Ishikawa (cell line): Measurements from ENCODE around the gene TMOD3.

Experiments used
- CEBPB ChIP-seq: IDR thresholded peaks from 2 replicates; pipeline ENCODE4 v1.6.1; 2012
- CREB1 ChIP-seq: IDR thresholded peaks from 2 replicates; pipeline ENCODE4 v1.6.1; 2012; ENCODE audit warnings: low read depth
- EGR1 ChIP-seq: IDR thresholded peaks from 2 replicates; pipeline ENCODE4 v1.6.1; 2012
- EP300 ChIP-seq: IDR thresholded peaks from 2 replicates; pipeline ENCODE4 v1.6.1; 2012; ENCODE audit warnings: borderline replicate concordance
- FOXM1 ChIP-seq: IDR thresholded peaks from 2 replicates; pipeline ENCODE4 v1.6.1; 2012; ENCODE audit warnings: low read depth, borderline replicate concordance
- MAX ChIP-seq: IDR thresholded peaks from 2 replicates; pipeline ENCODE4 v1.6.1; 2012
- NFIC ChIP-seq: IDR thresholded peaks from 2 replicates; pipeline ENCODE4 v1.6.1; 2012
- RAD21 ChIP-seq: IDR thresholded peaks from 2 replicates; pipeline ENCODE4 v1.6.1; 2012; ENCODE audit warnings: low read depth
- TAF1 ChIP-seq: IDR thresholded peaks from 2 replicates; pipeline ENCODE4 v1.6.1; 2012; ENCODE audit warnings: low read depth, mild to moderate bottlenecking
- TCF12 ChIP-seq: IDR thresholded peaks from 2 replicates; pipeline ENCODE4 v1.6.1; 2012; ENCODE audit warnings: low read depth
- TEAD4 ChIP-seq: IDR thresholded peaks from 2 replicates; pipeline ENCODE4 v1.6.1; 2012
- YY1 ChIP-seq: IDR thresholded peaks from 2 replicates; pipeline ENCODE4 v1.6.1; 2012; ENCODE audit warnings: low read depth
- ZBTB7A ChIP-seq: IDR thresholded peaks from 2 replicates; pipeline ENCODE4 v1.6.1; 2012; ENCODE audit warnings: low read depth
- TF ChIP-seq, protein P1 (sequence below): IDR thresholded peaks from 2 replicates; pipeline ENCODE4 v1.6.1; 2012
- TF ChIP-seq, protein P2 (sequence below): IDR thresholded peaks from 2 replicates; pipeline ENCODE4 v1.6.1; 2012; ENCODE audit warnings: low read depth, mild to moderate bottlenecking

Gene TMOD3

GRCh38 chr15:51926809-51927208 lies 97.4 kb downstream of the TMOD3 start:
- TF ChIP-seq ZBTB7A (no peak), MAX (no peak), CEBPB (no peak)

GRCh38 chr15:51931016-51931415 lies 101.6 kb downstream of the TMOD3 start:
- no peak for TF ChIP-seq CEBPB
- TF ChIP-seq EP300: no peak
- TF ChIP-seq, protein P1, sequence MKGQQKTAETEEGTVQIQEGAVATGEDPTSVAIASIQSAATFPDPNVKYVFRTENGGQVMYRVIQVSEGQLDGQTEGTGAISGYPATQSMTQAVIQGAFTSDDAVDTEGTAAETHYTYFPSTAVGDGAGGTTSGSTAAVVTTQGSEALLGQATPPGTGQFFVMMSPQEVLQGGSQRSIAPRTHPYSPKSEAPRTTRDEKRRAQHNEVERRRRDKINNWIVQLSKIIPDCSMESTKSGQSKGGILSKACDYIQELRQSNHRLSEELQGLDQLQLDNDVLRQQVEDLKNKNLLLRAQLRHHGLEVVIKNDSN: no peak
- no peak for TF ChIP-seq MAX

DNA sequence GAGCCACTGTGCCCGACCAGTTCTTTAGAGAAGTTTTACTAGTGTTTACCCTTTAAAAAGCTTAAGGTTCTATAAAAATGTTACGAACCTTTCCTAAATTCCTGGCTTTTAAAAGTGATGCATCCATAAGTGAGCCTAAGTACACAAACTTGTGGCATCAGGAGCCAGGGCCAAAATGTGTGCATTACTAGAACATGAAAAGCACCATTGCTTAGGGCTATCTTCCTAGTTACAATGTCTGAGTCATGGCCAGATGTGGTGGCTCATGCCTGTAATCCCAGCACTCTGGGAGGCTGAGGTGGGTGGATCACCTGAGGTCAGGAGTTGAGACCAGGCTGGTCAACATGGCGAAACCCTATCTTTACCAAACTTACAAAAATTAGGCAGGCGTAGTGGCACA lies 102.2 kb downstream of the TMOD3 start:
- TF ChIP-seq FOXM1 (no peak), ZBTB7A (no peak), NFIC (no peak), MAX (no peak), TCF12 (no peak), TAF1 (no peak), YY1 (no peak)
- TF ChIP-seq, protein P1: no peak
- TF ChIP-seq, protein P2, sequence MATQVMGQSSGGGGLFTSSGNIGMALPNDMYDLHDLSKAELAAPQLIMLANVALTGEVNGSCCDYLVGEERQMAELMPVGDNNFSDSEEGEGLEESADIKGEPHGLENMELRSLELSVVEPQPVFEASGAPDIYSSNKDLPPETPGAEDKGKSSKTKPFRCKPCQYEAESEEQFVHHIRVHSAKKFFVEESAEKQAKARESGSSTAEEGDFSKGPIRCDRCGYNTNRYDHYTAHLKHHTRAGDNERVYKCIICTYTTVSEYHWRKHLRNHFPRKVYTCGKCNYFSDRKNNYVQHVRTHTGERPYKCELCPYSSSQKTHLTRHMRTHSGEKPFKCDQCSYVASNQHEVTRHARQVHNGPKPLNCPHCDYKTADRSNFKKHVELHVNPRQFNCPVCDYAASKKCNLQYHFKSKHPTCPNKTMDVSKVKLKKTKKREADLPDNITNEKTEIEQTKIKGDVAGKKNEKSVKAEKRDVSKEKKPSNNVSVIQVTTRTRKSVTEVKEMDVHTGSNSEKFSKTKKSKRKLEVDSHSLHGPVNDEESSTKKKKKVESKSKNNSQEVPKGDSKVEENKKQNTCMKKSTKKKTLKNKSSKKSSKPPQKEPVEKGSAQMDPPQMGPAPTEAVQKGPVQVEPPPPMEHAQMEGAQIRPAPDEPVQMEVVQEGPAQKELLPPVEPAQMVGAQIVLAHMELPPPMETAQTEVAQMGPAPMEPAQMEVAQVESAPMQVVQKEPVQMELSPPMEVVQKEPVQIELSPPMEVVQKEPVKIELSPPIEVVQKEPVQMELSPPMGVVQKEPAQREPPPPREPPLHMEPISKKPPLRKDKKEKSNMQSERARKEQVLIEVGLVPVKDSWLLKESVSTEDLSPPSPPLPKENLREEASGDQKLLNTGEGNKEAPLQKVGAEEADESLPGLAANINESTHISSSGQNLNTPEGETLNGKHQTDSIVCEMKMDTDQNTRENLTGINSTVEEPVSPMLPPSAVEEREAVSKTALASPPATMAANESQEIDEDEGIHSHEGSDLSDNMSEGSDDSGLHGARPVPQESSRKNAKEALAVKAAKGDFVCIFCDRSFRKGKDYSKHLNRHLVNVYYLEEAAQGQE: no peak

- TF ChIP-seq, protein P2: no peak
- TF ChIP-seq RAD21 (no peak), TCF12 (no peak), CREB1 (no peak), MAX (no peak), YY1 (no peak), EP300 (no peak), ZBTB7A (no peak), NFIC (no peak), TEAD4 (no peak), CEBPB (no peak), EGR1 (no peak), FOXM1 (no peak), TAF1 (no peak)
- TF ChIP-seq, protein P1: no peak
These were observed 102.7 kb downstream of the TMOD3 start for GRCh38 chr15:51932161-51932560.

DNA sequence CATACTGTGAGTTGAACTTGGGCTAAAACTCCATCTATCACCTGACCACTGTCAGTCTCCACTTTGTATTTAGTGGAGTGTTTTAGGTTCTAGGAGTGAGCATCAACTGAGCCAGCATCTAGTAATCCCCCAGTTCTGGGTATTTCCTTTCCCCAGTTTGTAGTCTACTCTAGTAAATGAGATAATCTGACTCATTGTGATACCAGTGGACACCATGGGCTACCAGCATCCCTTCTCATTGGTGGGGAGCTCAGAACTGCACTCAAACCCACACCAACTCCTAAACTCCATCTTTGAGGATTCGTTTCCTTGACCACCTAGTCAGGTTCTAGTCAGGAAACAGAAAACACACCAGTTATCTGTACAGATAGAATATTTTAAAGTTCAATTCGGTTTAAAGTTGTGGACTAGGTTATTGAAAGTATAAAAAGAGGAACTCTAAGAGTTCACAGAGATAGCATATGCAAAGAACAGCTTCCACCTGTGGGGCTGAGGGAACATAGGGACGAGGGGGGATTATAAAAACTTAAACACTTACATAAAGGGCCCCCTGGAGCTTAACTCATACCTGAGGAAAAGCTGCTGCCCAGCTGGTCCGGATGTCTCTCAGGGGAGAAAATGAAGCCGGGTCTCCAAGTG lies 106.1 kb downstream of the TMOD3 start:
- TF ChIP-seq TEAD4: no peak
- no peak for TF ChIP-seq ZBTB7A
- TF ChIP-seq CREB1: no peak

- no peak for TF ChIP-seq TCF12
These were observed 106.6 kb downstream of the TMOD3 start for GRCh38 chr15:51936105-51936478.
